Testis (tissue), 5 donors: ENCODE results near the gene MAST3. TPM values are rescaled to one million over a fixed set of nuclear protein-coding genes. Genes with fewer than 3 reads are reported as not detected.

Experiments used
- DNase-seq: peaks from one replicate; pipeline ENCODE4 v3.0.0-alpha.2; 2019
- H3K27ac ChIP-seq, 2 donors: fragments of 200-600 bp; sonication (generic); one replicate each; pipeline ENCODE4 v1.5.1; 2019
- H3K27me3 ChIP-seq: fragments of 200-600 bp; sonication (generic); one replicate; pipeline ENCODE4 v1.5.1; 2019
- H3K36me3 ChIP-seq: fragments of 200-600 bp; sonication (generic); one replicate; pipeline ENCODE4 v1.5.1; 2017; ENCODE audit warnings: low read depth; ENCODE audit errors: missing control alignments
- H3K4me1 ChIP-seq: fragments of 200-600 bp; sonication (generic); one replicate; pipeline ENCODE4 v1.5.1; 2019
- H3K4me3 ChIP-seq, 2 donors: fragments of 200-600 bp; sonication (generic); one replicate each; pipeline ENCODE4 v1.5.1; 2017 to 2019
- H3K9me3 ChIP-seq: fragments of 200-600 bp; sonication (generic); one replicate; pipeline ENCODE4 v1.5.1; 2017
- CTCF ChIP-seq, 3 experiments: fragments of 450-650 bp in 2 of 3; fragments of 200-600 bp in 1 of 3; sonication (generic) in 1 of 3; IDR thresholded peaks; one replicate each; pipeline ENCODE4 v1.5.1; 2016 to 2019; ENCODE audit warnings: antibody characterized with exemption in 3 of 3, mild to moderate bottlenecking in 2 of 3, moderate library complexity in 1 of 3
- POLR2A ChIP-seq: fragments of 450-650 bp; IDR thresholded peaks from one replicate; pipeline ENCODE4 v1.6.1; 2017; ENCODE audit warnings: antibody characterized with exemption, mild to moderate bottlenecking, moderate library complexity
- WGBS, 2 donors: methylation state at CpG; one replicate each; pipeline ENCODE4 v1.1.5; 2018; 5-methylcytosine and 5-hydroxymethylcytosine counted together
- intact Hi-C: fragments of 100-400 bp; cut with DNase I; formaldehyde crosslinking; loops from one replicate; pipeline ENCODE4 v1.15.1; 2023; ENCODE audit warnings: low total_unique reads
- long read RNA-seq, 2 donors: transcript quantifications; one replicate each; lab custom pipeline, GENCODE V29; 2026
- polyA plus RNA-seq: library from polyadenylated mRNA; stranded (reverse); fragments of 350-450 nt; fragmentation: Illumina TruSeq; extraction: RNeasy Lipid Tissue Mini Kit (QIAGEN cat#74804); gene quantifications from one replicate; pipeline ENCODE4 v1.2.3, GENCODE V29; 2014; ENCODE audit warnings: low read depth, low replicate concordance; ENCODE audit not compliant: insufficient read depth
- total RNA-seq, 2 donors: library from RNA; depleted of rRNA; stranded (reverse); fragments of >200 nt; gene quantifications; one replicate each; pipeline ENCODE4 v1.2.3, GENCODE V29; 2016

The MAST3 gene
- 10 to 100 TPM in 1 of 2 donors, 1 to 10 TPM in 1; 9.7 to 11.2 TPM for total RNA-seq
- 5.0 TPM for polyA plus RNA-seq
- long read RNA-seq, donor 1 = 0 reads
- long read RNA-seq, donor 2 = 0 reads

DNA sequence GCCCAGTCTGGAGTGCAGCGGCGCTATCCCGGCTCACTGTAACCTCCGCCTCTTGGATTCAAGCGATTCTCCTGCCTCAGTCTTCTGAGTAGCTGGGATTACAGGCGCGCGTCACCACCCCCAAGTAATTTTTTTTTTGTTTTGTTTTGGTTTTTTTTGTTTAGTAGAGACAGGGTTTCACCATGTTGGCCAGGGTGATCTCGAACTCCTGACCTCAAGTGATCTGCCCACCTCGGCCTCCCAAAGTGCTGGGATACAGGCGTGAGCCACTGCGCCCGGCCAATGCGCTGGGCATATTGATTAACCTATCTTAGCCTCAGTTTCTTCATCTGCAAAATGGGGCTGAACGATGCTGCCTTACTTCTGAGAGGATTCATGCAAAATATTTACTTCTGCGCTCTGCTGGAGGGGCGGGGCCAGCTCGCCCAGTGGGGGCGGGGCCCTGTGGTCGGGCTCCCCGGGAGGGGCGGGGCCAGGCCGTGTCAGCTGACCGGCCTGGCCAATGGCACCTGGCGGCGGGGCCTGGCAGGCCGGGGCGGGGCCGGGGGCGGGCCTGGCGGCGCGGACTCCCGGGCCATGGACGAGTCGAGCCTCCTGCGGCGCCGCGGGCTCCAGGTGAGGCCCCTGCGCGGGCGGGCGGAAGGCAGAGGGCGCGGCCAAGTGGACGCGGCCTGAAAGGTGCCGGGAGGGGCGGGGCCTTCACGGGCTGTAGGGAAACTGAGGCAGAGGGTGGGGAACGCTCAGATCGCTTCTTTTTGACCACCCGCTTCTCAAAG lies at the start of gene MAST3:
MAST3 (plus strand) TSS at position 562 of the 776 bp plus-strand sequence; CDS start at position 577, 15 bp downstream.
- DNase-seq = peak; percentile 86
- TF ChIP-seq CTCF (IDR thresholded peaks at IDR 0.05) (no peak), POLR2A (no peak)
- Histone ChIP-seq H3K27me3 (no peaks in the 10 kb centered on the region), H3K4me3 (peak within 1 kb of the TSS; percentile 39 to 53), H3K9me3 (no peaks in the 10 kb centered on the region), H3K36me3 (no peaks in the 10 kb centered on the region), H3K4me1 (peaks cover 5% of the 10 kb centered on the region), H3K27ac (no peak within 1 kb of the TSS)
- intact Hi-C loops = no loop called here
- 22 to 36% methylated on average over 21 to 53 of the region's 54 CpGs for WGBS, 2 donors

DNA sequence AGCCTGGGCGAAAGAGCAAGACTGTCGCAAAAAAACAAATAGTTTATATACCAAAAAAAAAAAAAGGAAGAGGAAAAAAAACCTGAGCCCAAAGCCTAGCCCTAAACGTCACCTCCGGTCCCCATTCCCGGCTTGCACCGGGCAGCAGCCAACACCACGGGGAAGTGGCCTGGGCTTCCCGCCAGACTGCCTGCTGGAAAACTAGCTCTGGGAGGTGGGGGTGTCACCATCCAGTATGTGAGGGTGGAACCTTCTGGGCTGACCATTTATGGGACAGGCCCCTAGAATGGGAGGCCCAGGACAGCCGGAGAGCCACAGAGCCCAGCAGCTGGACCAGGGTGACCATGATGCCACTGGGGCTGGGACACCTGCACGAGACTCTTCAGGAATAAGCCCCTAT lies 48.2 kb upstream of the MAST3 start:
- Histone ChIP-seq H3K27ac (peak overlapping the region in 1 of 2 donors; percentile 73), H3K36me3 (no peaks in the 10 kb centered on the region), H3K9me3 (no peaks in the 10 kb centered on the region), H3K4me1 (peaks cover 14% of the 10 kb centered on the region), H3K27me3 (no peaks in the 10 kb centered on the region), H3K4me3 (no peak overlapping the region)
- peak; percentile 91 for DNase-seq
- TF ChIP-seq POLR2A (no peak), CTCF (IDR thresholded peaks at IDR 0.05) (no peak)
- intact Hi-C loops = no loop called here
- WGBS, 2 donors = 50 to 54% methylated on average over 9 to 10 of the region's 10 CpGs

- no peak overlapping the region for H3K27ac ChIP-seq
- intact Hi-C loops = no loop called here
- peak overlapping the region in 1 of 2 donors; percentile 5 for H3K4me3 ChIP-seq
- DNase-seq = no peak
- H3K36me3 ChIP-seq = no peaks in the 10 kb centered on the region
- H3K4me1 ChIP-seq = peaks cover 14% of the 10 kb centered on the region
- TF ChIP-seq POLR2A (no peak), CTCF (IDR thresholded peaks at IDR 0.05) (no peak)
- 3 to 13% methylated on average over 5 to 26 of the region's 31 CpGs for WGBS, 2 donors
- H3K27me3 ChIP-seq = no peaks in the 10 kb centered on the region
- no peaks in the 10 kb centered on the region for H3K9me3 ChIP-seq
Measured at GRCh38 chr19:18051887-18052286, 45.7 kb upstream of the MAST3 start.

DNA sequence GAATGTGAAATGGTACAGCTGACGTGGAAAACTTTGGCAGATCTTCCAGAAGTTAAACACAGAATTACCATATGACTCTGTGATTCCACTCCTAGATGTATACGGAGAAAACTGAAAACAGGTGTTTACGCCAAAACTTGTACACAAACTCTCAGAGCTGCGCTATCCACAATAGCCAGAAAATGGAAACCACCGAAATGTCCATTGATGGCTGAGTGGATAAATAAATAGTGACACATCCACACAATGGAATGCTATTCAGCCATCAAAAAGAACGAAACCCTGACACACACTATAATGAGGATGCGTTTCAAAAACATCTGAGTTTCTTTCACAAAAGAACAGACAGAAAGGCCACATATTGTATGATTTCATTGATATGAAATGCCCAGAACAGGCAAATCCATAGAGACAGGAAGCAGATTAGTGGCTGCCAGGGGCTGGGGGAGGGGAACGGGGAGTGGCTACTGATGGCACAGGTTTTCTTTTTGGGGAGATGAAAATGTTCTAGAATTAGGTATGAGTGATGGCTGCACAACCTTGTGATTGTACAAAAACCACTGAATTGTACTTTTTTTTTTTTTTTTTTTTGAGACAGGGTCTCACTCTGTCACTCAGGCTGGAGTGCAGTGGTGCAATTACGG lies 43.9 kb upstream of the MAST3 start:
- H3K36me3 ChIP-seq = no peaks in the 10 kb centered on the region
- H3K4me1 ChIP-seq = peaks cover 24% of the 10 kb centered on the region
- no peak for DNase-seq
- H3K4me3 ChIP-seq = no peak overlapping the region
- H3K27me3 ChIP-seq = no peaks in the 10 kb centered on the region
- intact Hi-C loops = no loop called here
- no peak overlapping the region for H3K27ac ChIP-seq
- H3K9me3 ChIP-seq = no peaks in the 10 kb centered on the region
- 68 to 73% methylated on average over 9 of the region's 9 CpGs for WGBS, 2 donors
- TF ChIP-seq CTCF (IDR thresholded peaks at IDR 0.05) = no peak
